HL-60 (cell line): ENCODE measurements around the gene MYO1E.

Experiments used
- DNase-seq, 2 experiments: peaks; one replicate each; pipeline ENCODE4 v3.0.0-alpha.2; 2010 to 2020; ENCODE audit warnings: low read depth in 1 of 2, low spot score in 1 of 2
- H3K27ac ChIP-seq: fragments of 250-450 bp; sonication (Bioruptor Pico); replicated peaks from 2 replicates; pipeline ENCODE4 v1.5.1; 2020; ENCODE audit warnings: mild to moderate bottlenecking, moderate library complexity
- H3K27me3 ChIP-seq: fragments of 250-450 bp; sonication (Bioruptor Pico); 2 replicates; pipeline ENCODE4 v1.5.1; 2021; ENCODE audit warnings: mild to moderate bottlenecking, moderate library complexity; ENCODE audit not compliant: insufficient read depth, poor library complexity, severe bottlenecking
- H3K4me3 ChIP-seq: replicated peaks from 2 replicates; pipeline ENCODE4 v1.5.1; 2011; ENCODE audit warnings: mild to moderate bottlenecking, control low read depth, low read length; ENCODE audit not compliant: insufficient read depth
- GABPA ChIP-seq: IDR thresholded peaks from 2 replicates; pipeline ENCODE4 v1.6.1; 2012; ENCODE audit warnings: low read depth
- POLR2AphosphoS5 ChIP-seq: IDR thresholded peaks from 2 replicates; pipeline ENCODE4 v1.6.1; 2012; ENCODE audit warnings: low read depth
- SPI1 ChIP-seq: IDR thresholded peaks from 2 replicates; pipeline ENCODE4 v1.6.1; 2012; ENCODE audit warnings: low read depth, mild to moderate bottlenecking, borderline replicate concordance
- TF ChIP-seq, protein P1 (sequence below): IDR thresholded peaks from one replicate; pipeline ENCODE4 v1.5.1; 2011; ENCODE audit warnings: low read length, control low read depth, inconsistent platforms; ENCODE audit not compliant: insufficient read depth
- TF ChIP-seq, protein P2 (sequence below): IDR thresholded peaks from 2 replicates; pipeline ENCODE4 v1.6.1; 2012; ENCODE audit warnings: low read depth; ENCODE audit not compliant: insufficient replicate concordance

The MYO1E gene

DNA sequence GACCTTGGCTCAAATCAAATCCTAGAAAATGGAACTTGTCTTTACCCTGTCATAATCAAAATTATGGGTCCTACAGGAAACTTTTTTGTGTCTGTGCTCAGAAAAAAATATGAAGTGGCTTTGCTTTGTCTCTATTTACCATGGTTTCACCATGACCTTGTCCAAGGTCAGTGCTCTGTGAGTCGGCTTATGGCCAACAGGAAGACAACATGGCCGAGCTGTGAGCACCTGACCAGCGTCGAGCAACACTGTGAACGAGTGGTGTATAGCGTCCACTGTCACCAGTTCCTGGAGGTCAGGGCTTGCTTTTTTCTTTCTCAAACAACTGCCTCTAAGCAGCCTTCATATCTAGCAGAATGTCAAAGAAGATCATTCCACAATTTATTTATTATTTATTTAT lies 67.9 kb downstream of the MYO1E start:
- no peak overlapping the region for H3K27ac ChIP-seq
- DNase-seq = no peak
- TF ChIP-seq, protein P1, sequence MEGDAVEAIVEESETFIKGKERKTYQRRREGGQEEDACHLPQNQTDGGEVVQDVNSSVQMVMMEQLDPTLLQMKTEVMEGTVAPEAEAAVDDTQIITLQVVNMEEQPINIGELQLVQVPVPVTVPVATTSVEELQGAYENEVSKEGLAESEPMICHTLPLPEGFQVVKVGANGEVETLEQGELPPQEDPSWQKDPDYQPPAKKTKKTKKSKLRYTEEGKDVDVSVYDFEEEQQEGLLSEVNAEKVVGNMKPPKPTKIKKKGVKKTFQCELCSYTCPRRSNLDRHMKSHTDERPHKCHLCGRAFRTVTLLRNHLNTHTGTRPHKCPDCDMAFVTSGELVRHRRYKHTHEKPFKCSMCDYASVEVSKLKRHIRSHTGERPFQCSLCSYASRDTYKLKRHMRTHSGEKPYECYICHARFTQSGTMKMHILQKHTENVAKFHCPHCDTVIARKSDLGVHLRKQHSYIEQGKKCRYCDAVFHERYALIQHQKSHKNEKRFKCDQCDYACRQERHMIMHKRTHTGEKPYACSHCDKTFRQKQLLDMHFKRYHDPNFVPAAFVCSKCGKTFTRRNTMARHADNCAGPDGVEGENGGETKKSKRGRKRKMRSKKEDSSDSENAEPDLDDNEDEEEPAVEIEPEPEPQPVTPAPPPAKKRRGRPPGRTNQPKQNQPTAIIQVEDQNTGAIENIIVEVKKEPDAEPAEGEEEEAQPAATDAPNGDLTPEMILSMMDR = no peak
- no peak for TF ChIP-seq POLR2AphosphoS5
- no peak for TF ChIP-seq SPI1
- no peak for TF ChIP-seq GABPA
- TF ChIP-seq, protein P2, sequence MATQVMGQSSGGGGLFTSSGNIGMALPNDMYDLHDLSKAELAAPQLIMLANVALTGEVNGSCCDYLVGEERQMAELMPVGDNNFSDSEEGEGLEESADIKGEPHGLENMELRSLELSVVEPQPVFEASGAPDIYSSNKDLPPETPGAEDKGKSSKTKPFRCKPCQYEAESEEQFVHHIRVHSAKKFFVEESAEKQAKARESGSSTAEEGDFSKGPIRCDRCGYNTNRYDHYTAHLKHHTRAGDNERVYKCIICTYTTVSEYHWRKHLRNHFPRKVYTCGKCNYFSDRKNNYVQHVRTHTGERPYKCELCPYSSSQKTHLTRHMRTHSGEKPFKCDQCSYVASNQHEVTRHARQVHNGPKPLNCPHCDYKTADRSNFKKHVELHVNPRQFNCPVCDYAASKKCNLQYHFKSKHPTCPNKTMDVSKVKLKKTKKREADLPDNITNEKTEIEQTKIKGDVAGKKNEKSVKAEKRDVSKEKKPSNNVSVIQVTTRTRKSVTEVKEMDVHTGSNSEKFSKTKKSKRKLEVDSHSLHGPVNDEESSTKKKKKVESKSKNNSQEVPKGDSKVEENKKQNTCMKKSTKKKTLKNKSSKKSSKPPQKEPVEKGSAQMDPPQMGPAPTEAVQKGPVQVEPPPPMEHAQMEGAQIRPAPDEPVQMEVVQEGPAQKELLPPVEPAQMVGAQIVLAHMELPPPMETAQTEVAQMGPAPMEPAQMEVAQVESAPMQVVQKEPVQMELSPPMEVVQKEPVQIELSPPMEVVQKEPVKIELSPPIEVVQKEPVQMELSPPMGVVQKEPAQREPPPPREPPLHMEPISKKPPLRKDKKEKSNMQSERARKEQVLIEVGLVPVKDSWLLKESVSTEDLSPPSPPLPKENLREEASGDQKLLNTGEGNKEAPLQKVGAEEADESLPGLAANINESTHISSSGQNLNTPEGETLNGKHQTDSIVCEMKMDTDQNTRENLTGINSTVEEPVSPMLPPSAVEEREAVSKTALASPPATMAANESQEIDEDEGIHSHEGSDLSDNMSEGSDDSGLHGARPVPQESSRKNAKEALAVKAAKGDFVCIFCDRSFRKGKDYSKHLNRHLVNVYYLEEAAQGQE = no peak
- H3K27me3 ChIP-seq = no peaks in the 10 kb centered on the region
- H3K4me3 ChIP-seq = no peak overlapping the region

DNA sequence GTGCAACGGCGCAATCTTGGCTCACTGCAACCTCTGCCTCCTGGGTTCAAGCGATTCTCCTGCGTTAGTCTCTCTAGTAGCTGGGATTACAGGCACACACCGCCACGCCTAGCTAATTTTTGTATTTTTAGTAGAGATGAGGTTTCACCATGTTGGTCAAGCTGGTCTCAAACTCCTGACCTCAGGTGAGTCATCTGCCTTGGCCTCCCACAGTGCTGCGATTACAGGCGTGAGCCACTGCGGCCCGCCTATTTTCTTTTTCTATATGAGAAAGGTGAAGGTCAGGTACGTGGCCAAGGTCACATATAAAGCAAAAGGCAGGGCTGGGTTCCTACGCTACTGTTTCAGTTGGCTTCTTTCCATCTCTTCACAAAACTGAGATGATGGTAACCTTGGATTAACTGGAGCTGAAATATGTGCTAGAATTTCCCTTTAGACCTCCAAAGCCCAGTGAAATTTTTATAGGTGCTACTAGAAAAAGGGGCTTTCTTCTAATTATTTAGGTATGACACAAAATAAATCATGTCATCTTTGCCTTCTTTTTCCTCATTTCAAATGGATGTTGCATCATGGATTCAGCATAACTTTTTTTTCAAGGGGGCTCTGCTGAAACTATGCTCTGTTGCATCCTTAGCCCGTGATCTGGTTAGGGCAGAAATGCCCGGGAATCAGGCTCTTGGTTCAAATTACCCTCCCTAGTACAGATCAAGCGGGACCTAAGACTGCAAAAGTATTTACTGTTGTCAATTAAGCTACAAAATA lies 68.5 kb downstream of the MYO1E start:
- no peak overlapping the region for H3K27ac ChIP-seq
- no peak overlapping the region for H3K4me3 ChIP-seq
- DNase-seq = no peak
- H3K27me3 ChIP-seq = no peaks in the 10 kb centered on the region
- TF ChIP-seq POLR2AphosphoS5 (no peak), SPI1 (no peak), GABPA (no peak)
- TF ChIP-seq, protein P1 = no peak
- TF ChIP-seq, protein P2 = no peak

DNA sequence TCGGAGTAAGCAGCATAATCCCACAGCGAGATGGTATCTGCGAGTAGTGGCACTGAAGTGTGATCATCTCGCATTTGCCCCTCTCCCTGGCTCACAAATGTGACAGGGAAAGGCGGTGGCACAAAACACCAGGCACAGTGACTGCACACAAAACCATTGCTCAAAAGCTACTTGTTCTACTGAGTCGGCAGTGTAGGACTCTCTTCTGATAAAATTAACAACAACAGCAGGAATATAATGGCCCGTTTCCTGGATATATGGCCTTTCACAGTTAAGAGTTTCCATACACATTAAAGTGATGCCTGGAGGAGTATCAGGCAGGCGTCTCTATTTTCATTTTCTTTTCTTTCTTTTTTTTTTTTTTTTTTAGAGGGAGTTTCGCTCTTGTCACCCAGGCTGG lies 69.0 kb downstream of the MYO1E start:
- DNase-seq = no peak
- TF ChIP-seq, protein P1 = no peak
- TF ChIP-seq POLR2AphosphoS5 (no peak), SPI1 (no peak), GABPA (no peak)
- TF ChIP-seq, protein P2 = no peak
- Histone ChIP-seq H3K4me3 (no peak overlapping the region), H3K27me3 (no peaks in the 10 kb centered on the region), H3K27ac (no peak overlapping the region)
